SK-N-MC (cell line): ENCODE results near the gene IL1RAP.

Experiments used
- EZH2 ChIP-seq: fragments of 200-600 bp; sonication (generic); IDR thresholded peaks from one replicate; pipeline ENCODE4 v1.6.1; 2017; ENCODE audit warnings: antibody characterized with exemption
- FOXP2 ChIP-seq: optimal IDR thresholded peaks from 2 replicates; pipeline ENCODE3; 2011; ENCODE audit warnings: mild to moderate bottlenecking, moderate library complexity; ENCODE audit not compliant: insufficient read depth; ENCODE audit errors: extremely low read length, control extremely low read depth
- POLR2AphosphoS5 ChIP-seq: IDR thresholded peaks from 2 replicates; pipeline ENCODE4 v1.6.1; 2012; ENCODE audit warnings: mild to moderate bottlenecking, low read depth, low read length, borderline replicate concordance

GRCh38 chr3:190516416-190516815 is 2.5 kb downstream of the IL1RAP start:
- TF ChIP-seq POLR2AphosphoS5 (no peak), EZH2 (no peak), FOXP2 (no peak)
